Neural cell (in vitro differentiated cells): Measurements from ENCODE around the gene MOBP. TPM values are rescaled to one million over a fixed set of nuclear protein-coding genes. Genes with fewer than 3 reads are reported as not detected.

ENCODE experiments used
- H2AFZ ChIP-seq: fragments of 200-600, 300-800 bp; sonication (generic), shearing (Covaris generic); 2 replicates; pipeline ENCODE4 v1.6.0; 2014; ENCODE audit warnings: low read depth, mild to moderate bottlenecking, antibody characterized with exemption, low read length, moderate library complexity
- H3F3A ChIP-seq: fragments of 200-600 bp; shearing (Covaris generic); 2 replicates; pipeline ENCODE4 v1.6.1; 2016; ENCODE audit warnings: mild to moderate bottlenecking, moderate library complexity, mixed read lengths, antibody characterized with exemption, low read length; ENCODE audit not compliant: insufficient read depth, poor library complexity, severe bottlenecking
- H3K27ac ChIP-seq: fragments of 200-600, 300-800 bp; sonication (generic), shearing (Covaris generic); 2 replicates; pipeline ENCODE4 v1.5.1; 2014; ENCODE audit warnings: mild to moderate bottlenecking, low read length, moderate library complexity
- H3K27me3 ChIP-seq: fragments of 300-800, 200-600 bp; sonication (generic), shearing (Covaris generic); 2 replicates; pipeline ENCODE4 v1.6.0; 2014; ENCODE audit warnings: mild to moderate bottlenecking, low read depth, low read length, moderate library complexity; ENCODE audit not compliant: insufficient read depth
- H3K36me3 ChIP-seq: fragments of 300-800, 200-600 bp; sonication (generic), shearing (Covaris generic); 2 replicates; pipeline ENCODE4 v1.5.1; 2014; ENCODE audit warnings: mild to moderate bottlenecking, antibody characterized with exemption, low read length, moderate library complexity; ENCODE audit not compliant: insufficient read depth
- H3K4me2 ChIP-seq: fragments of 300-800, 200-600 bp; sonication (generic), shearing (Covaris generic); 2 replicates; pipeline ENCODE4 v1.6.0; 2014; ENCODE audit warnings: mild to moderate bottlenecking, low read length
- H3K4me3 ChIP-seq: fragments of 300-800, 200-600 bp; sonication (generic), shearing (Covaris generic); 2 replicates; pipeline ENCODE4 v1.5.1; 2014; ENCODE audit warnings: mild to moderate bottlenecking, low read length, moderate library complexity
- H3K79me2 ChIP-seq: fragments of 200-600 bp; shearing (Covaris generic); replicated peaks from 2 replicates; pipeline ENCODE4 v1.6.0; 2014; ENCODE audit warnings: mild to moderate bottlenecking, low read length, moderate library complexity; ENCODE audit not compliant: insufficient read depth
- H3K9ac ChIP-seq: fragments of 300-800, 200-600 bp; sonication (generic), shearing (Covaris generic); 2 replicates; pipeline ENCODE4 v1.6.1; 2016; ENCODE audit warnings: mild to moderate bottlenecking, low read length, mixed read lengths
- H3K9me2 ChIP-seq: fragments of 200-600 bp; shearing (Covaris generic); 2 replicates; pipeline ENCODE4 v1.6.1; 2016; ENCODE audit warnings: mild to moderate bottlenecking, low read length, mixed read lengths; ENCODE audit not compliant: insufficient read depth
- H3K9me3 ChIP-seq: fragments of 200-600, 300-800 bp; sonication (generic), shearing (Covaris generic); 2 replicates; pipeline ENCODE4 v1.6.1; 2016; ENCODE audit warnings: mild to moderate bottlenecking, mixed run types, low read length, moderate library complexity, mixed read lengths
- H4K20me1 ChIP-seq: fragments of 200-600 bp; shearing (Covaris generic); 2 replicates; pipeline ENCODE4 v1.6.1; 2016; ENCODE audit warnings: mild to moderate bottlenecking, mixed run types; ENCODE audit not compliant: insufficient read depth
- CTCF ChIP-seq: fragments of 450-650 bp; IDR thresholded peaks from 2 replicates; pipeline ENCODE4 v1.5.1; 2014; ENCODE audit warnings: antibody characterized with exemption, mild to moderate bottlenecking, moderate library complexity; ENCODE audit not compliant: poor library complexity, severe bottlenecking
- EP300 ChIP-seq: fragments of 450-650 bp; conservative IDR thresholded peaks from 2 replicates; pipeline ENCODE4 v1.6.1; 2014; ENCODE audit warnings: antibody characterized with exemption, mild to moderate bottlenecking, moderate library complexity; ENCODE audit not compliant: poor library complexity, severe bottlenecking
- EZH2 ChIP-seq: fragments of 200-600, 300-800 bp; shearing (Covaris generic), sonication (generic); IDR thresholded peaks from 2 replicates; pipeline ENCODE4 v1.6.1; 2014; ENCODE audit warnings: antibody characterized with exemption, low read length, borderline replicate concordance, mild to moderate bottlenecking; ENCODE audit not compliant: insufficient read depth, poor library complexity, severe bottlenecking
- MXI1 ChIP-seq: fragments of 450-650 bp; conservative IDR thresholded peaks from 2 replicates; pipeline ENCODE4 v1.6.1; 2014; ENCODE audit warnings: antibody characterized with exemption, mild to moderate bottlenecking; ENCODE audit not compliant: poor library complexity, severe bottlenecking
- POLR2AphosphoS5 ChIP-seq: IDR thresholded peaks from 2 replicates; pipeline ENCODE4 v1.6.1; 2012
- RAD21 ChIP-seq: fragments of 450-650 bp; conservative IDR thresholded peaks from 2 replicates; pipeline ENCODE4 v1.6.1; 2014; ENCODE audit warnings: antibody characterized with exemption, mild to moderate bottlenecking, moderate library complexity
- REST ChIP-seq: IDR thresholded peaks from 2 replicates; pipeline ENCODE4 v1.6.1; 2012; ENCODE audit warnings: borderline replicate concordance
- SMC3 ChIP-seq: fragments of 450-650 bp; conservative IDR thresholded peaks from 2 replicates; pipeline ENCODE4 v1.6.1; 2014; ENCODE audit warnings: antibody characterized with exemption, mild to moderate bottlenecking, moderate library complexity; ENCODE audit not compliant: poor library complexity
- TAF1 ChIP-seq: IDR thresholded peaks from 2 replicates; pipeline ENCODE4 v1.6.1; 2012; ENCODE audit warnings: low read depth
- polyA plus RNA-seq: library from polyadenylated mRNA; depleted of rRNA; stranded (reverse); fragments of >200 nt; gene quantifications from 2 replicates; pipeline ENCODE4 v1.2.3, GENCODE V29; 2014

Gene MOBP
- polyA plus RNA-seq, 1 donor from 2014 or later = not detected

GRCh38 chr3:39533226-39533625 lies 65.7 kb downstream of the MOBP start:
- Histone ChIP-seq H3K36me3 (no peaks in the 10 kb centered on the region), H3K9me2 (no peaks in the 10 kb centered on the region), H3K9ac (no peak overlapping the region), H3F3A (no peaks in the 10 kb centered on the region), H4K20me1 (no peaks in the 10 kb centered on the region), H3K27me3 (no peaks in the 10 kb centered on the region), H3K4me3 (no peak overlapping the region), H2AFZ (no peak overlapping the region), H3K4me2 (no peak overlapping the region), H3K27ac (no peak overlapping the region), H3K9me3 (no peaks in the 10 kb centered on the region), H3K79me2 (no peaks in the 10 kb centered on the region)
- TF ChIP-seq REST (no peak), RAD21 (no peak), MXI1 (no peak), CTCF (no peak), POLR2AphosphoS5 (no peak), TAF1 (no peak), SMC3 (no peak), EZH2 (no peak), EP300 (no peak)

- Histone ChIP-seq H3K4me3 (no peak overlapping the region), H3F3A (no peaks in the 10 kb centered on the region), H3K4me2 (no peak overlapping the region), H2AFZ (no peak overlapping the region), H3K9me2 (no peaks in the 10 kb centered on the region), H3K9ac (no peak overlapping the region), H4K20me1 (no peaks in the 10 kb centered on the region), H3K36me3 (no peaks in the 10 kb centered on the region), H3K79me2 (no peaks in the 10 kb centered on the region), H3K9me3 (no peaks in the 10 kb centered on the region), H3K27me3 (no peaks in the 10 kb centered on the region), H3K27ac (no peak overlapping the region)
- TF ChIP-seq EZH2 = no peak
- no peak for TF ChIP-seq MXI1
- no peak for TF ChIP-seq CTCF
- no peak for TF ChIP-seq TAF1
- TF ChIP-seq EP300 = no peak
- TF ChIP-seq RAD21 = no peak
- TF ChIP-seq SMC3 = no peak
- TF ChIP-seq POLR2AphosphoS5 = no peak
- no peak for TF ChIP-seq REST
These were observed 72.9 kb downstream of the MOBP start for GRCh38 chr3:39540162-39540921.
